Smooth muscle cell (in vitro differentiated cells): Measurements from ENCODE around the gene MORC4. TPM values are rescaled to one million over a fixed set of nuclear protein-coding genes. Genes with fewer than 3 reads are reported as not detected.
A peak's percentile ranks its signal among the peaks of the same experiment; 100 is the strongest.

Experiments
- DNase-seq: peaks from one replicate; lab custom pipeline; 2025; ENCODE audit not compliant: unreplicated experiment; lab: John Stamatoyannopoulos, UW
- H2AFZ ChIP-seq: fragments of 200-600 bp; sonication (generic); 2 replicates; pipeline ENCODE4 v1.6.0; 2016; ENCODE audit warnings: antibody characterized with exemption, low read depth, mild to moderate bottlenecking
- H3F3A ChIP-seq: fragments of 200-600 bp; sonication (generic); 2 replicates; pipeline ENCODE4 v1.6.0; 2017; ENCODE audit warnings: antibody characterized with exemption, low read depth
- H3K27ac ChIP-seq: fragments of 200-600 bp; sonication (generic); 2 replicates; pipeline ENCODE4 v1.5.1; 2016; ENCODE audit warnings: low read depth, mild to moderate bottlenecking
- H3K27me3 ChIP-seq: fragments of 200-600 bp; sonication (generic); 2 replicates; pipeline ENCODE4 v1.6.1; 2016; ENCODE audit warnings: low read depth, mild to moderate bottlenecking
- H3K36me3 ChIP-seq: fragments of 200-600 bp; sonication (generic); 2 replicates; pipeline ENCODE4 v1.5.1; 2016; ENCODE audit warnings: low read depth
- H3K4me1 ChIP-seq: fragments of 200-600 bp; sonication (generic); 2 replicates; pipeline ENCODE4 v1.5.1; 2016; ENCODE audit warnings: low read depth
- H3K4me2 ChIP-seq: fragments of 200-600 bp; sonication (generic); 2 replicates; pipeline ENCODE4 v1.6.0; 2016; ENCODE audit warnings: mild to moderate bottlenecking
- H3K4me3 ChIP-seq: fragments of 200-600 bp; sonication (generic); 2 replicates; pipeline ENCODE4 v1.5.1; 2016; ENCODE audit warnings: mild to moderate bottlenecking
- H3K79me2 ChIP-seq: fragments of 200-600 bp; sonication (generic); 2 replicates; pipeline ENCODE4 v1.6.0; 2016; ENCODE audit warnings: low read depth, mild to moderate bottlenecking
- H3K9ac ChIP-seq: fragments of 200-600 bp; sonication (generic); 2 replicates; pipeline ENCODE4 v1.6.0; 2016; ENCODE audit warnings: low read depth
- H3K9me3 ChIP-seq: fragments of 200-600 bp; sonication (generic); replicated peaks from 2 replicates; pipeline ENCODE4 v1.5.1; 2016; ENCODE audit warnings: low read depth
- H4K20me1 ChIP-seq: fragments of 200-600 bp; sonication (generic); 2 replicates; pipeline ENCODE4 v1.6.0; 2016; ENCODE audit warnings: low read depth
- WGBS: methylation state at CpG from one replicate; pipeline ENCODE4 v1.1.7; 2016; ENCODE audit warnings: low lambda C conversion rate; 5-methylcytosine and 5-hydroxymethylcytosine counted together
- polyA plus RNA-seq: library from polyadenylated mRNA; unstranded; fragments of >200 nt; fragmentation: Nextera tagmentation; extraction: Ambion mirVana; gene quantifications from 2 replicates; pipeline ENCODE4 v1.2.1, GENCODE V29; 2016
- total RNA-seq: library from RNA; depleted of rRNA; stranded (reverse); fragments of >200 nt; gene quantifications from 2 replicates; pipeline ENCODE4 v1.2.3, GENCODE V29; 2014
- TF ChIP-seq, protein P1 (sequence below): fragments of 200-600 bp; sonication (generic); IDR thresholded peaks from 2 replicates; pipeline ENCODE4 v1.5.1; 2017; ENCODE audit warnings: borderline replicate concordance, mild to moderate bottlenecking, antibody characterized with exemption; ENCODE audit not compliant: insufficient read depth, poor library complexity, severe bottlenecking

MORC4 gene
- total and polyA plus RNA-seq, 2 experiments from 2014 or later: 27.1 to 33.8 TPM

DNA sequence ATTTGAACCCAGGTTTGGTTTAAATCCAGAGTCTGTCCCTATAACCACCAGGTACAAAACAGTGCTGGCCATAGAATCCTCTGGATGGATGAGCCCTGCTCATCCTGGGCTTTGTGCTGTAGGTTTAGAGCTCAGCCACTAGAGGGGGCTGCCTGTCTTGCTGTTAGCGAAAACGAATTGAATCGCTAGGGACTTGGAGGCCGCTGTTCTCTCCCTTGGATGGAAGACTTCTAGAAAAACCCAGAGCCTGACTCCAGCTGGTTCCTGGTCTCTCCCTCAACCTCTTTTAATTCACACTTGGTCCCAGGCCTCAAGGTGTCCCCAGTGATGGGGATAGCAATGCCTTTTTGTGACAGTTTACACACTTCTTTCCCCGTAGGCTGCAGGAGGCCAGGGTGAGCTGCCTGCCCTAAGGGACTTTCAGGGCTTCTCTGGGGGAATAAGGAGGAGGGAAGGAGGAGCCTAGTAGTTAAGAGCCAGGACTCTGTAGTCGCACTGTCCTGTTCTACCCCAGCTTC, 105.6 kb downstream of the MORC4 start:
- H4K20me1 ChIP-seq: no peaks in the 10 kb centered on the region
- no peaks in the 10 kb centered on the region for H3F3A ChIP-seq
- H3K27ac ChIP-seq: peak overlapping the region; percentile 47
- no peaks in the 10 kb centered on the region for H3K79me2 ChIP-seq
- H3K9me3 ChIP-seq: no peaks in the 10 kb centered on the region
- H3K4me1 ChIP-seq: no peaks in the 10 kb centered on the region
- WGBS: 24% methylated on average over 6 of the region's 6 CpGs
- H2AFZ ChIP-seq: no peak overlapping the region
- H3K27me3 ChIP-seq: no peaks in the 10 kb centered on the region
- no peaks in the 10 kb centered on the region for H3K36me3 ChIP-seq
- no peak for DNase-seq
- no peak overlapping the region for H3K4me3 ChIP-seq
- TF ChIP-seq, protein P1, sequence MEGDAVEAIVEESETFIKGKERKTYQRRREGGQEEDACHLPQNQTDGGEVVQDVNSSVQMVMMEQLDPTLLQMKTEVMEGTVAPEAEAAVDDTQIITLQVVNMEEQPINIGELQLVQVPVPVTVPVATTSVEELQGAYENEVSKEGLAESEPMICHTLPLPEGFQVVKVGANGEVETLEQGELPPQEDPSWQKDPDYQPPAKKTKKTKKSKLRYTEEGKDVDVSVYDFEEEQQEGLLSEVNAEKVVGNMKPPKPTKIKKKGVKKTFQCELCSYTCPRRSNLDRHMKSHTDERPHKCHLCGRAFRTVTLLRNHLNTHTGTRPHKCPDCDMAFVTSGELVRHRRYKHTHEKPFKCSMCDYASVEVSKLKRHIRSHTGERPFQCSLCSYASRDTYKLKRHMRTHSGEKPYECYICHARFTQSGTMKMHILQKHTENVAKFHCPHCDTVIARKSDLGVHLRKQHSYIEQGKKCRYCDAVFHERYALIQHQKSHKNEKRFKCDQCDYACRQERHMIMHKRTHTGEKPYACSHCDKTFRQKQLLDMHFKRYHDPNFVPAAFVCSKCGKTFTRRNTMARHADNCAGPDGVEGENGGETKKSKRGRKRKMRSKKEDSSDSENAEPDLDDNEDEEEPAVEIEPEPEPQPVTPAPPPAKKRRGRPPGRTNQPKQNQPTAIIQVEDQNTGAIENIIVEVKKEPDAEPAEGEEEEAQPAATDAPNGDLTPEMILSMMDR: peak; percentile 66
- no peak overlapping the region for H3K4me2 ChIP-seq
- H3K9ac ChIP-seq: no peak overlapping the region

DNA sequence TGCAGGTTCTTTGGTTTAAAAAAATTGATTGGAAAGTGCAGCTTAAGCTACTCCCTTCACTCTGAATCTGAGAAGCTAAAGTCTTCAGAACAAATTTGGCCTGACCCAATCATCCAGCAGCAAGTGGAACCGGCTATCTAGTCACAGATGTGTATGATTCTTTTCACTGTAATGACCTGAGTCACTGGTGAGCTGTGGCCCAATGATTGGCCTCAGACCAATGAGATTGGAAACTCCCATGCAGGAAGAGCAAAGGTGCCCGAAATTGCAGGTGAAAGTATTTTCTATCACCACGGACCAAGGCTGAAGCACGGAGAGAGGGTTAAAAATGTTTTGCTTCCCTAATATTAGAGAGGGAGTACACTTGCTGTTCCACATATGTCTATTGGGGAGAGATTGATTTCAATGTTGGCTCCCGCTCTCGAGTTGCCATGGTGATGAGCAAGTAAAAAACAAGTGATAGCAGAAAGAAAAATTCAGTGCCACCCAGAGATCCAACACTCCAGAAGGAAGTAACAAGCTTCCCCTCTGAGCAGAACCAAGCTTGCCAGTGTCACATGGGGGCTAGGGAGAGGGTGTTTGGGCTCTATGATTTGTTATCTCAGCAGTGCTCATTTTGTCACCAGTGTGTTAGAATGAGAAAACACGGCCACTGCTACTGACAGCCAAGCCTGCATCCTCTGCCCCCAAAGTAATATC, 108.1 kb downstream of the MORC4 start:
- WGBS: 77% methylated on average over 7 of the region's 7 CpGs
- no peaks in the 10 kb centered on the region for H3K27me3 ChIP-seq

More for the DNA sequence above, 108.1 kb downstream of the MORC4 start:
- Histone ChIP-seq H3K9ac (no peak overlapping the region), H3K27ac (no peak overlapping the region), H3F3A (no peaks in the 10 kb centered on the region), H3K4me1 (no peaks in the 10 kb centered on the region), H3K36me3 (no peaks in the 10 kb centered on the region), H3K4me3 (no peak overlapping the region), H3K9me3 (no peaks in the 10 kb centered on the region), H4K20me1 (no peaks in the 10 kb centered on the region), H3K4me2 (no peak overlapping the region), H3K79me2 (no peaks in the 10 kb centered on the region), H2AFZ (no peak overlapping the region)
- DNase-seq: no peak
- TF ChIP-seq, protein P1: no peak

Other genes with a start within 250 kb of the MORC4 start
- gene TBC1D8B, start 197.5 kb downstream of the MORC4 start, total RNA-seq: 15.1 and 21.8 TPM in 2 replicates
- gene TBC1D8B, start 197.5 kb downstream of the MORC4 start, polyA plus RNA-seq: 6.1 and 9.2 TPM in 2 replicates
- not detected in 2 replicates for gene RIPPLY1, start 96.9 kb downstream of the MORC4 start, total RNA-seq
- not detected in 2 replicates for gene RIPPLY1, start 96.9 kb downstream of the MORC4 start, polyA plus RNA-seq
- 0.04 TPM in 1 of 2 replicates, not detected in the other for gene CLDN2, start 79.8 kb downstream of the MORC4 start, total RNA-seq
- 0.07 TPM in 1 of 2 replicates, not detected in the other for gene CLDN2, start 79.8 kb downstream of the MORC4 start, polyA plus RNA-seq
- gene RBM41, start 118.6 kb upstream of the MORC4 start, total RNA-seq: 12.1 TPM in 2 replicates
- 6.5 and 13.8 TPM in 2 replicates for gene RBM41, start 118.6 kb upstream of the MORC4 start, polyA plus RNA-seq
- gene NUP62CL, start 206.2 kb upstream of the MORC4 start, total RNA-seq: 0.90 and 2.2 TPM in 2 replicates
- gene NUP62CL, start 206.2 kb upstream of the MORC4 start, polyA plus RNA-seq: 0.74 TPM in 1 of 2 replicates, not detected in the other
- not detected in 2 replicates for gene DNAAF6, start 206.4 kb upstream of the MORC4 start, total RNA-seq
- gene DNAAF6, start 206.4 kb upstream of the MORC4 start, polyA plus RNA-seq: not detected in 2 replicates